DND-41 (cell line): ENCODE results near the gene DEXI.
"Not testable (repeated sequence)": the region's sequence is repeated elsewhere in the genome, so short reads cannot be mapped to it uniquely, and the experiment has no call there.

Source experiments
- CTCF ChIP-seq: IDR thresholded peaks from 2 replicates; pipeline ENCODE4 v1.5.1; 2012; ENCODE audit warnings: borderline replicate concordance, low read length, moderate library complexity, mild to moderate bottlenecking; ENCODE audit not compliant: poor library complexity, severe bottlenecking; ENCODE audit errors: extremely low read depth
- EZH2 ChIP-seq: IDR thresholded peaks from 3 replicates; pipeline ENCODE4 v1.6.1; 2012; ENCODE audit warnings: borderline replicate concordance, low read depth, mild to moderate bottlenecking, moderate library complexity, low read length, inconsistent platforms; ENCODE audit not compliant: severe bottlenecking

GRCh38 chr16:10966559-10966958 lies 24.3 kb upstream of the DEXI start:
- not testable (repeated sequence) for TF ChIP-seq CTCF, EZH2
